Measurements from ENCODE around the gene PAQR9. TPM values are rescaled to one million over a fixed set of nuclear protein-coding genes. Genes with fewer than 3 reads are reported as not detected.

PAQR9 gene
- total and polyA plus RNA-seq, 8 donors: 0.11 to 0.13 TPM; not detected in 6

DNA sequence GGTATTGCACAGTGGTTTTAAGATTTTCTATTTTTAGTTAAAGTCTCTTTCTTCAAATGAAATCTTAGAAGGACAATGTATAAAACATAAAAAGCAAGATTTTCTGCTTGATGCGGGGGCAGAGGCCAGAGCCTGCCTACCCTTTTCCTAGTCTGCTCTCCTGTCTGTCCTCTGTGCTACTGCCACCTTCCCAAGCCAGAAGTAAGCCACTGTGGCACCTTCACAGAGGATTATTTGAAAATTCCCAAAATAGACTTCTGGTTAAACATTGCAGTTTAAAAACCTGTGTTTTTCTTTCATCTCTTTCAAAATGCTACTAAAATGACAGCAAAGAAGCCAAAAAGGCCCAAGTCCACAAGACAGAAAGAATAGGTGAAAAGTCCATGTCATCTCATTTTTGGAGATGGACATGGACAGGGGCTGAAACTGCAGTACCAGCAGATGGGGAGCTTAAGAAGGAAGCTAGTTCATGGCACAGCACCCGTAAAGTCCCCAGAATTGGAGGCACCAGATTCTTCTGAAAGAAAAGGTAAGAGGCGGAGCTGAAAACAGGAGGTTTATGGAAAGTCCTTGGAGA lies 37.0 kb downstream of the PAQR9 start:
- no peaks in the 10 kb centered on the region for H3K36me3 ChIP-seq
- H3K9me3 ChIP-seq: peaks cover 0 to 7% of the 10 kb centered on the region in 2 donors
- no peak for DNase-seq
- intact Hi-C loops (cut with DNase I): no loop called here
- ATAC-seq: no peak
- TF ChIP-seq, protein P1, sequence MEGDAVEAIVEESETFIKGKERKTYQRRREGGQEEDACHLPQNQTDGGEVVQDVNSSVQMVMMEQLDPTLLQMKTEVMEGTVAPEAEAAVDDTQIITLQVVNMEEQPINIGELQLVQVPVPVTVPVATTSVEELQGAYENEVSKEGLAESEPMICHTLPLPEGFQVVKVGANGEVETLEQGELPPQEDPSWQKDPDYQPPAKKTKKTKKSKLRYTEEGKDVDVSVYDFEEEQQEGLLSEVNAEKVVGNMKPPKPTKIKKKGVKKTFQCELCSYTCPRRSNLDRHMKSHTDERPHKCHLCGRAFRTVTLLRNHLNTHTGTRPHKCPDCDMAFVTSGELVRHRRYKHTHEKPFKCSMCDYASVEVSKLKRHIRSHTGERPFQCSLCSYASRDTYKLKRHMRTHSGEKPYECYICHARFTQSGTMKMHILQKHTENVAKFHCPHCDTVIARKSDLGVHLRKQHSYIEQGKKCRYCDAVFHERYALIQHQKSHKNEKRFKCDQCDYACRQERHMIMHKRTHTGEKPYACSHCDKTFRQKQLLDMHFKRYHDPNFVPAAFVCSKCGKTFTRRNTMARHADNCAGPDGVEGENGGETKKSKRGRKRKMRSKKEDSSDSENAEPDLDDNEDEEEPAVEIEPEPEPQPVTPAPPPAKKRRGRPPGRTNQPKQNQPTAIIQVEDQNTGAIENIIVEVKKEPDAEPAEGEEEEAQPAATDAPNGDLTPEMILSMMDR (IDR thresholded peaks at IDR 0.05): no peak
- H3K27me3 ChIP-seq: no peaks in the 10 kb centered on the region
- H3K4me3 ChIP-seq: no peak overlapping the region
- H3K27ac ChIP-seq: no peak overlapping the region
- no peaks in the 10 kb centered on the region for H3K4me1 ChIP-seq

DNA sequence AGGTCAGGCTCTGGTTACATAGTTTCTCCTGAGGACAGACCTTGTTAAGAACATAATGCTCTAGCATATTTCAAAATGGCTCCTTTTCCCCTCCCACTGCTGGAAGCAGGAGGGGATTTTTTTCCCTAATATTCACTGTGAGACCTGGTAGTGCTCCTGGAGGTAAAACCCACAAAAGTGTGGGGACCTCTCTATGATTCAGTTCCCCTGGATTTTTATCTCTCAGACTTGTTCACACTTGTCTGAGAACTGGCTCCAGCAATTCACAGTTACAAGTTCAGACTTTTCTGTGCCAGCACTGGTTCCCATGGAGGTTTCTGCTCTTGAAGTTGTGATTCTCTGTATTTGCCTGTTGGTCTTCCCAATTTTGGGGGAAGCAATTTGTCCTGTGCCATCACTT lies 38.3 kb downstream of the PAQR9 start:
- no peak for DNase-seq
- Histone ChIP-seq H3K27me3 (no peaks in the 10 kb centered on the region), H3K4me3 (no peak overlapping the region), H3K27ac (no peak overlapping the region), H3K9me3 (peaks cover 0 to 7% of the 10 kb centered on the region in 2 donors), H3K36me3 (no peaks in the 10 kb centered on the region), H3K4me1 (no peaks in the 10 kb centered on the region)
- ATAC-seq: no peak
- intact Hi-C loops (cut with DNase I): no loop called here
- TF ChIP-seq, protein P1 (IDR thresholded peaks at IDR 0.05): no peak

DNA sequence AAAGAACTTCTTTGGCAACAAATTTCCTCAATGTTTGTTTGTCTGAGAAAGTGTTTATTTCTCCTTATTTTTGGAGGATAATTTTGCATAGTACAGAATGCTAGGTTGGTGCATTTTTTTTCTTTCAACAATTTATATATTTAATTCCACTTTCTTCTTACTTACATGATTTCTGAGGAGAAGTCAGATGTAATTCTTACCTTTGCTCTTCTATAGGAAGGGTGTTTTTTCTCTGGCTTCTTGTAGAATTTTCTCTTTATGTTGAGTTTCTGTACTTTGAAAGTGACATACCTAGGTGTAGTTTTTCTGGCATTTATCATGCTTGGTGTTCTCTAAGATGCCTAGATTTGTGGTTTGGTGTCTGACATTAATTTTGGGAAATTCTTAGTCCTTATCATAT lies 39.8 kb downstream of the PAQR9 start:
- H3K4me1 ChIP-seq: no peaks in the 10 kb centered on the region
- ATAC-seq (no peak), DNase-seq (no peak)
- H3K27ac ChIP-seq: no peak overlapping the region
- TF ChIP-seq, protein P1 (IDR thresholded peaks at IDR 0.05): no peak
- no peaks in the 10 kb centered on the region for H3K27me3 ChIP-seq
- peaks cover 0 to 7% of the 10 kb centered on the region in 2 donors for H3K9me3 ChIP-seq
- no peaks in the 10 kb centered on the region for H3K36me3 ChIP-seq
- intact Hi-C loops (cut with DNase I): no loop called here
- no peak overlapping the region for H3K4me3 ChIP-seq

DNA sequence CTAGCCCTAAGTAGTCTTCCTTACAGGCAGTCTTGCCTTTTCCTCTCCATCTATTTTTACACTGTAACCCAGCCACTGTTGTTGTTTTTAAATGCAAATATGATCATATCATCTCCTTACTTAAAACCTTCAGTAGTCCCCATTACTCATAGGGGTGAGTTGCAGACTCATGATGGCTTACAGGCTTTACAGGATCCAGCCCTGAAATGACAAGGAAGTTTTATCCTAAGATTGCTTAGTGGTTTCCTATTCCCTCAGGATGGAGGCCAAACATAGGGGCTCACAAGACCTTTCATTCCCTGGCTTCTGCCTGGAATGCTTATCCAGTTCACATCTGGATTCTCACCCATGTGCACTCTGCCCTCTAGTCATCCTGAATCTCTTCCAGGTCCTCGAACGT lies 46.9 kb downstream of the PAQR9 start:
- no peaks in the 10 kb centered on the region for H3K9me3 ChIP-seq
- intact Hi-C loops (cut with DNase I): no loop called here
- no peak overlapping the region for H3K27ac ChIP-seq
- DNase-seq (no peak), ATAC-seq (no peak)
- H3K27me3 ChIP-seq: no peaks in the 10 kb centered on the region
- H3K36me3 ChIP-seq: no peaks in the 10 kb centered on the region
- H3K4me3 ChIP-seq: no peak overlapping the region
- TF ChIP-seq, protein P1 (IDR thresholded peaks at IDR 0.05): no peak
- no peaks in the 10 kb centered on the region for H3K4me1 ChIP-seq

DNA sequence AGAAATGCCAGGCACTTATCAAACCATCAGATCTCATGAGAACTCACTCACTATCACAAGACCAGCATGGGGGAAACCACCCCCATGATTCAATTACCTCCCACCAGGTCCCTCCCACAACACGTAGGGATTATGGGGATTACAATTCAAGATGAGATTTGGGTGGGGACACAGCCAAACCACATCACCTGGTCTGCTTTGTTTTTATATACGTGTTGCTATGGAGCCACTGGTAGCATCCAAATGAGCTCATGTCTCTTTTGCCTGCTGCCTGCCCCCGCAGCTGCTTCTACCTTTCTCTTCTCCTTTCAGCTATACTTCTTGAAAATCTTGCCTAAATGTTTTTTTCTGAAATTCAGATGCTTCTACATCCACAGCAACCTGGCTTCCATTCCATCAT lies 47.8 kb downstream of the PAQR9 start:
- intact Hi-C loops (cut with DNase I): no loop called here
- Histone ChIP-seq H3K4me1 (no peaks in the 10 kb centered on the region), H3K27me3 (no peaks in the 10 kb centered on the region), H3K36me3 (no peaks in the 10 kb centered on the region), H3K27ac (no peak overlapping the region), H3K9me3 (no peaks in the 10 kb centered on the region), H3K4me3 (no peak overlapping the region)
- ATAC-seq (no peak), DNase-seq (no peak)
- TF ChIP-seq, protein P1 (IDR thresholded peaks at IDR 0.05): no peak

Measured in left lung (tissue), 10 donors.